ENCODE results near the gene CPNE5. TPM values are rescaled to one million over a fixed set of nuclear protein-coding genes. Genes with fewer than 3 reads are reported as not detected.

The CPNE5 gene
- total and polyA plus RNA-seq, 2 donors = 0.57 to 3.4 TPM

GRCh38 chr6:36840432-36841403 lies 1.5 kb upstream of the CPNE5 start:
- Histone ChIP-seq H3K36me3 (ENCODE audit: control insufficient read depth in 2 of 2, insufficient read depth in 2 of 2, low read length in 1 of 2) (no peaks in the 10 kb centered on the region), H3K4me3 (ENCODE audit: low read length in 2 of 2) (peak overlapping the region; percentile 16 to 55)
- 21% methylated on average over 44 of the region's 44 CpGs for WGBS

GRCh38 chr6:36839749-36840431 lies 646 bp upstream of the CPNE5 start:
- WGBS = 1% methylated on average over 70 of the region's 70 CpGs
- Histone ChIP-seq H3K27ac (ENCODE audit: low read depth in 1 of 2, low read length in 1 of 2) (no peak overlapping the region), H3K36me3 (ENCODE audit: control insufficient read depth in 2 of 2, insufficient read depth in 2 of 2, low read length in 1 of 2) (no peaks in the 10 kb centered on the region), H3K4me3 (ENCODE audit: low read length in 2 of 2) (peak overlapping the region; percentile 16 to 55), H3K9me3 (ENCODE audit: control insufficient read depth in 2 of 2, insufficient read depth in 1 of 2, low read length in 1 of 2) (peaks cover 0 to 1% of the 10 kb centered on the region in 2 donors), H3K4me1 (ENCODE audit: control insufficient read depth in 2 of 2, insufficient read depth in 2 of 2, low read length in 2 of 2) (peaks cover 16 to 40% of the 10 kb centered on the region in 2 donors), H3K27me3 (ENCODE audit: control insufficient read depth in 2 of 2, insufficient read depth in 1 of 2, low read length in 1 of 2) (peaks cover 27 to 59% of the 10 kb centered on the region in 2 donors)
- DNase-seq (ENCODE audit: low read depth in 6 of 9, low spot score in 9 of 9) = peak in 3 of 9 donors; percentile 31 to 65 (median 31)

More at GRCh38 chr6:36840432-36841403, 1.5 kb upstream of the CPNE5 start:
- H3K27ac ChIP-seq (ENCODE audit: low read depth in 1 of 2, low read length in 1 of 2) = no peak overlapping the region
- DNase-seq (ENCODE audit: low read depth in 6 of 9, low spot score in 9 of 9) = peak in 3 of 9 donors; percentile 12 to 43 (median 18)
- H3K9me3 ChIP-seq (ENCODE audit: control insufficient read depth in 2 of 2, insufficient read depth in 1 of 2, low read length in 1 of 2) = peaks cover 0 to 1% of the 10 kb centered on the region in 2 donors
- peaks cover 27 to 53% of the 10 kb centered on the region in 2 donors for H3K27me3 ChIP-seq (ENCODE audit: control insufficient read depth in 2 of 2, insufficient read depth in 1 of 2, low read length in 1 of 2)
- H3K4me1 ChIP-seq (ENCODE audit: control insufficient read depth in 2 of 2, insufficient read depth in 2 of 2, low read length in 2 of 2) = peaks cover 16 to 35% of the 10 kb centered on the region in 2 donors

GRCh38 chr6:36837686-36838085 lies 1.6 kb downstream of the CPNE5 start:
- no peak overlapping the region for H3K27ac ChIP-seq (ENCODE audit: low read depth in 1 of 2, low read length in 1 of 2)
- peaks cover 1 to 6% of the 10 kb centered on the region in 2 donors for H3K9me3 ChIP-seq (ENCODE audit: control insufficient read depth in 2 of 2, insufficient read depth in 1 of 2, low read length in 1 of 2)
- no peaks in the 10 kb centered on the region for H3K36me3 ChIP-seq (ENCODE audit: control insufficient read depth in 2 of 2, insufficient read depth in 2 of 2, low read length in 1 of 2)
- no peak overlapping the region for H3K4me3 ChIP-seq (ENCODE audit: low read length in 2 of 2)
- H3K4me1 ChIP-seq (ENCODE audit: control insufficient read depth in 2 of 2, insufficient read depth in 2 of 2, low read length in 2 of 2) = peaks cover 16 to 43% of the 10 kb centered on the region in 2 donors
- DNase-seq (ENCODE audit: low read depth in 6 of 9, low spot score in 9 of 9) = no peak
- peaks cover 27 to 62% of the 10 kb centered on the region in 2 donors for H3K27me3 ChIP-seq (ENCODE audit: control insufficient read depth in 2 of 2, insufficient read depth in 1 of 2, low read length in 1 of 2)
- WGBS = 98% methylated on average over 6 of the region's 6 CpGs

- Histone ChIP-seq H3K4me1 (ENCODE audit: control insufficient read depth in 2 of 2, insufficient read depth in 2 of 2, low read length in 2 of 2) (peaks cover 16 to 43% of the 10 kb centered on the region in 2 donors), H3K36me3 (ENCODE audit: control insufficient read depth in 2 of 2, insufficient read depth in 2 of 2, low read length in 1 of 2) (no peaks in the 10 kb centered on the region), H3K9me3 (ENCODE audit: control insufficient read depth in 2 of 2, insufficient read depth in 1 of 2, low read length in 1 of 2) (peaks cover 1 to 11% of the 10 kb centered on the region in 2 donors), H3K4me3 (ENCODE audit: low read length in 2 of 2) (no peak overlapping the region), H3K27ac (ENCODE audit: low read depth in 1 of 2, low read length in 1 of 2) (no peak overlapping the region), H3K27me3 (ENCODE audit: control insufficient read depth in 2 of 2, insufficient read depth in 1 of 2, low read length in 1 of 2) (peaks cover 27 to 62% of the 10 kb centered on the region in 2 donors)
- 100% methylated on average over 2 of the region's 2 CpGs for WGBS
- DNase-seq (ENCODE audit: low read depth in 6 of 9, low spot score in 9 of 9) = no peak
Measured at GRCh38 chr6:36837022-36837339, 2.3 kb downstream of the CPNE5 start.

- Histone ChIP-seq H3K4me1 (ENCODE audit: control insufficient read depth in 2 of 2, insufficient read depth in 2 of 2, low read length in 2 of 2) (peaks cover 16 to 43% of the 10 kb centered on the region in 2 donors), H3K27ac (ENCODE audit: low read depth in 1 of 2, low read length in 1 of 2) (no peak overlapping the region), H3K36me3 (ENCODE audit: control insufficient read depth in 2 of 2, insufficient read depth in 2 of 2, low read length in 1 of 2) (no peaks in the 10 kb centered on the region), H3K27me3 (ENCODE audit: control insufficient read depth in 2 of 2, insufficient read depth in 1 of 2, low read length in 1 of 2) (peaks cover 27 to 58% of the 10 kb centered on the region in 2 donors), H3K9me3 (ENCODE audit: control insufficient read depth in 2 of 2, insufficient read depth in 1 of 2, low read length in 1 of 2) (peaks cover 1 to 11% of the 10 kb centered on the region in 2 donors), H3K4me3 (ENCODE audit: low read length in 2 of 2) (no peak overlapping the region)
- DNase-seq (ENCODE audit: low read depth in 6 of 9, low spot score in 9 of 9) = peak in 4 of 9 donors; percentile 18 to 56 (median 31)
- WGBS = 67% methylated on average over 3 of the region's 3 CpGs
Measured at GRCh38 chr6:36836111-36837021, 2.9 kb downstream of the CPNE5 start.

- peak in 3 of 9 donors; percentile 16 to 57 (median 48) for DNase-seq (ENCODE audit: low read depth in 6 of 9, low spot score in 9 of 9)
- Histone ChIP-seq H3K36me3 (ENCODE audit: control insufficient read depth in 2 of 2, insufficient read depth in 2 of 2, low read length in 1 of 2) (no peaks in the 10 kb centered on the region), H3K9me3 (ENCODE audit: control insufficient read depth in 2 of 2, insufficient read depth in 1 of 2, low read length in 1 of 2) (peaks cover 0 to 11% of the 10 kb centered on the region in 2 donors)
Measured at GRCh38 chr6:36834576-36835341, 4.5 kb downstream of the CPNE5 start.

GRCh38 chr6:36833182-36833789 lies 6.0 kb downstream of the CPNE5 start:
- Histone ChIP-seq H3K27me3 (ENCODE audit: control insufficient read depth in 2 of 2, insufficient read depth in 1 of 2, low read length in 1 of 2) (peaks cover 4 to 28% of the 10 kb centered on the region in 2 donors), H3K4me1 (ENCODE audit: control insufficient read depth in 2 of 2, insufficient read depth in 2 of 2, low read length in 2 of 2) (peaks cover 5 to 27% of the 10 kb centered on the region in 2 donors), H3K4me3 (ENCODE audit: low read length in 2 of 2) (no peak overlapping the region), H3K27ac (ENCODE audit: low read depth in 1 of 2, low read length in 1 of 2) (no peak overlapping the region), H3K36me3 (ENCODE audit: control insufficient read depth in 2 of 2, insufficient read depth in 2 of 2, low read length in 1 of 2) (no peaks in the 10 kb centered on the region), H3K9me3 (ENCODE audit: control insufficient read depth in 2 of 2, insufficient read depth in 1 of 2, low read length in 1 of 2) (peaks cover 0 to 11% of the 10 kb centered on the region in 2 donors)
- WGBS = 98% methylated on average over 7 of the region's 7 CpGs
- no peak for DNase-seq (ENCODE audit: low read depth in 6 of 9, low spot score in 9 of 9)

More at GRCh38 chr6:36834576-36835341, 4.5 kb downstream of the CPNE5 start:
- 79% methylated on average over 17 of the region's 17 CpGs for WGBS
- Histone ChIP-seq H3K27me3 (ENCODE audit: control insufficient read depth in 2 of 2, insufficient read depth in 1 of 2, low read length in 1 of 2) (peaks cover 15 to 42% of the 10 kb centered on the region in 2 donors), H3K4me3 (ENCODE audit: low read length in 2 of 2) (no peak overlapping the region), H3K4me1 (ENCODE audit: control insufficient read depth in 2 of 2, insufficient read depth in 2 of 2, low read length in 2 of 2) (peaks cover 8 to 33% of the 10 kb centered on the region in 2 donors), H3K27ac (ENCODE audit: low read depth in 1 of 2, low read length in 1 of 2) (no peak overlapping the region)

Data from thymus (tissue), 11 donors.